Activated naive CD8-positive, alpha-beta T cell treated with anti-CD3 and anti-CD28 coated beads for 36 hours (primary cell): Measurements from ENCODE around the gene ATP8B3. TPM values are rescaled to one million over a fixed set of nuclear protein-coding genes. Genes with fewer than 3 reads are reported as not detected.

Experiments
- DNase-seq: peaks from one replicate; pipeline ENCODE4 v3.0.0; 2021
- H3K27ac Mint-ChIP-seq: one replicate; pipeline ENCODE4 v1.8.0; 2022; ENCODE audit warnings: mild to moderate bottlenecking, moderate library complexity, mixed read lengths
- H3K27me3 Mint-ChIP-seq: one replicate; pipeline ENCODE4 v1.8.0; 2022; ENCODE audit warnings: mild to moderate bottlenecking, mixed read lengths
- H3K36me3 Mint-ChIP-seq: one replicate; pipeline ENCODE4 v1.8.0; 2021; ENCODE audit warnings: mild to moderate bottlenecking, mixed read lengths
- H3K4me1 Mint-ChIP-seq: one replicate; pipeline ENCODE4 v1.8.0; 2021; ENCODE audit warnings: mixed read lengths
- H3K4me3 Mint-ChIP-seq: one replicate; pipeline ENCODE4 v1.8.0; 2022; ENCODE audit warnings: mild to moderate bottlenecking, moderate library complexity, mixed read lengths
- H3K9me3 Mint-ChIP-seq: one replicate; pipeline ENCODE4 v1.8.0; 2022; ENCODE audit warnings: mixed read lengths
- total RNA-seq, 2 experiments: library from RNA; stranded (reverse); gene quantifications; one replicate each; pipeline ENCODE4 v1.2.3, GENCODE V29; 2021

ATP8B3 gene
- total RNA-seq, 2 experiments from 2014 or later: 2.3 to 2.7 TPM

- H3K27ac Mint-ChIP-seq: no peak overlapping the region
- H3K36me3 Mint-ChIP-seq: peaks cover 11% of the 10 kb centered on the region
- H3K4me1 Mint-ChIP-seq: peaks cover 36% of the 10 kb centered on the region
- no peaks in the 10 kb centered on the region for H3K9me3 Mint-ChIP-seq
- no peaks in the 10 kb centered on the region for H3K27me3 Mint-ChIP-seq
- no peak for DNase-seq
- H3K4me3 Mint-ChIP-seq: no peak overlapping the region
Measured at GRCh38 chr19:1843646-1844394, 31.7 kb upstream of the ATP8B3 start.

GRCh38 chr19:1843116-1843515, 31.0 kb upstream of the ATP8B3 start:
- Mint-ChIP-seq H3K27ac (no peak overlapping the region), H3K27me3 (no peaks in the 10 kb centered on the region), H3K9me3 (no peaks in the 10 kb centered on the region), H3K4me1 (peaks cover 37% of the 10 kb centered on the region), H3K4me3 (no peak overlapping the region), H3K36me3 (peaks cover 11% of the 10 kb centered on the region)
- DNase-seq: no peak

- Mint-ChIP-seq H3K27ac (no peak overlapping the region), H3K36me3 (peaks cover 5% of the 10 kb centered on the region), H3K27me3 (no peaks in the 10 kb centered on the region), H3K4me3 (no peak overlapping the region), H3K4me1 (peaks cover 26% of the 10 kb centered on the region), H3K9me3 (no peaks in the 10 kb centered on the region)
- no peak for DNase-seq
Measured at GRCh38 chr19:1841209-1841924, 29.3 kb upstream of the ATP8B3 start.

- H3K4me1 Mint-ChIP-seq: peaks cover 22% of the 10 kb centered on the region
- no peaks in the 10 kb centered on the region for H3K9me3 Mint-ChIP-seq
- no peaks in the 10 kb centered on the region for H3K27me3 Mint-ChIP-seq
- H3K4me3 Mint-ChIP-seq: no peak overlapping the region
- no peak for DNase-seq
- H3K36me3 Mint-ChIP-seq: peaks cover 2% of the 10 kb centered on the region
- H3K27ac Mint-ChIP-seq: no peak overlapping the region
Measured at GRCh38 chr19:1840541-1841115, 28.6 kb upstream of the ATP8B3 start.

GRCh38 chr19:1839658-1840540, 27.8 kb upstream of the ATP8B3 start:
- Mint-ChIP-seq H3K36me3 (peaks cover 2% of the 10 kb centered on the region), H3K4me1 (peaks cover 21% of the 10 kb centered on the region), H3K27ac (peak overlapping the region; percentile 67), H3K9me3 (no peaks in the 10 kb centered on the region), H3K27me3 (no peaks in the 10 kb centered on the region), H3K4me3 (no peak overlapping the region)
- no peak for DNase-seq

GRCh38 chr19:1837625-1838105, 25.6 kb upstream of the ATP8B3 start:
- H3K27me3 Mint-ChIP-seq: no peaks in the 10 kb centered on the region
- no peak overlapping the region for H3K4me3 Mint-ChIP-seq
- H3K36me3 Mint-ChIP-seq: peaks cover 2% of the 10 kb centered on the region
- no peak overlapping the region for H3K27ac Mint-ChIP-seq
- peaks cover 17% of the 10 kb centered on the region for H3K4me1 Mint-ChIP-seq
- DNase-seq: peak; percentile 72
- no peaks in the 10 kb centered on the region for H3K9me3 Mint-ChIP-seq

GRCh38 chr19:1837222-1837565, 25.1 kb upstream of the ATP8B3 start:
- DNase-seq: no peak

GRCh38 chr19:1836458-1837221, 24.6 kb upstream of the ATP8B3 start:
- no peak overlapping the region for H3K27ac Mint-ChIP-seq
- H3K4me1 Mint-ChIP-seq: peaks cover 14% of the 10 kb centered on the region
- DNase-seq: no peak
- no peak overlapping the region for H3K4me3 Mint-ChIP-seq
- H3K36me3 Mint-ChIP-seq: peaks cover 2% of the 10 kb centered on the region
- no peaks in the 10 kb centered on the region for H3K9me3 Mint-ChIP-seq
- H3K27me3 Mint-ChIP-seq: no peaks in the 10 kb centered on the region

More at GRCh38 chr19:1837222-1837565, 25.1 kb upstream of the ATP8B3 start:
- Mint-ChIP-seq H3K4me1 (peaks cover 14% of the 10 kb centered on the region), H3K27ac (no peak overlapping the region), H3K27me3 (no peaks in the 10 kb centered on the region), H3K4me3 (no peak overlapping the region), H3K9me3 (no peaks in the 10 kb centered on the region), H3K36me3 (peaks cover 2% of the 10 kb centered on the region)

GRCh38 chr19:1833540-1833939, 21.5 kb upstream of the ATP8B3 start:
- DNase-seq: no peak
- peaks cover 2% of the 10 kb centered on the region for H3K36me3 Mint-ChIP-seq
- no peak overlapping the region for H3K4me3 Mint-ChIP-seq
- no peak overlapping the region for H3K27ac Mint-ChIP-seq
- H3K4me1 Mint-ChIP-seq: peaks cover 4% of the 10 kb centered on the region
- no peaks in the 10 kb centered on the region for H3K9me3 Mint-ChIP-seq
- H3K27me3 Mint-ChIP-seq: no peaks in the 10 kb centered on the region

- no peak for DNase-seq
- Mint-ChIP-seq H3K9me3 (no peaks in the 10 kb centered on the region), H3K4me3 (no peak overlapping the region), H3K4me1 (peaks cover 2% of the 10 kb centered on the region), H3K27ac (no peak overlapping the region), H3K36me3 (peaks cover 2% of the 10 kb centered on the region), H3K27me3 (no peaks in the 10 kb centered on the region)
Measured at GRCh38 chr19:1832046-1832663, 20.1 kb upstream of the ATP8B3 start.

- H3K27ac Mint-ChIP-seq: no peak overlapping the region
- peaks cover 2% of the 10 kb centered on the region for H3K4me1 Mint-ChIP-seq
- peaks cover 4% of the 10 kb centered on the region for H3K36me3 Mint-ChIP-seq
- DNase-seq: no peak
- H3K4me3 Mint-ChIP-seq: no peak overlapping the region
- no peaks in the 10 kb centered on the region for H3K9me3 Mint-ChIP-seq
- H3K27me3 Mint-ChIP-seq: no peaks in the 10 kb centered on the region
Measured at GRCh38 chr19:1830978-1831377, 18.9 kb upstream of the ATP8B3 start.

- peaks cover 6% of the 10 kb centered on the region for H3K36me3 Mint-ChIP-seq
- no peaks in the 10 kb centered on the region for H3K9me3 Mint-ChIP-seq
- no peak overlapping the region for H3K27ac Mint-ChIP-seq
- H3K4me3 Mint-ChIP-seq: no peak overlapping the region
- H3K4me1 Mint-ChIP-seq: peaks cover 5% of the 10 kb centered on the region
- no peak for DNase-seq
- H3K27me3 Mint-ChIP-seq: no peaks in the 10 kb centered on the region
Measured at GRCh38 chr19:1830568-1830967, 18.5 kb upstream of the ATP8B3 start.

- H3K4me1 Mint-ChIP-seq: peaks cover 5% of the 10 kb centered on the region
- no peak for DNase-seq
- no peaks in the 10 kb centered on the region for H3K9me3 Mint-ChIP-seq
- H3K27ac Mint-ChIP-seq: no peak overlapping the region
- no peak overlapping the region for H3K4me3 Mint-ChIP-seq
- H3K36me3 Mint-ChIP-seq: peaks cover 6% of the 10 kb centered on the region
- no peaks in the 10 kb centered on the region for H3K27me3 Mint-ChIP-seq
Measured at GRCh38 chr19:1829958-1830357, 17.9 kb upstream of the ATP8B3 start.
